GM21786 (cell line): ENCODE measurements around the gene MRGPRD.

Experiments
- ATAC-seq: cut with Tn5 transposase; IDR thresholded peaks from one replicate; pipeline ENCODE4 v1.9.1; 2021; ENCODE audit not compliant: unreplicated experiment

Gene MRGPRD

DNA sequence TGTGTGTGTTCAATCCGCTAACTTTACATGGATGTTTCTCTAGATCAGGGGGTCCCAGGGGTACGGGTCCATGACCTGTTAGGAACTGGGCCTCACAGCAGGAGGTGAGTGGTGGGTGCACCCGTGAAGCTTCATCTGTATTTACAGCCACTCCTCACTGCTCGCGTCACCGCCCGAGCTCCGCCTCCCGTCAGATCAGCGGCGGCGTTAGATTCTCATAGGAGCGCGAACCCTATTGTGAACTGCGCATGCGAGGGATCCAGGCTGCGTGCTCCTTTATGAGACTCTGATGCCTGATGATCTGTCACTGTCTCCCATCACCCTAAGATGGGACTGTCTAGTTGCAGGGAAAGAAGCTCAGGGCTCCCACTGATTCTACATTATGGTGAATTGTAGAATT, 31.9 kb downstream of the MRGPRD start:
- ATAC-seq = no peak

- ATAC-seq = no peak
Measured at GRCh38 chr11:68948496-68948895, 32.3 kb downstream of the MRGPRD start.

- no peak for ATAC-seq
Measured at GRCh38 chr11:68947151-68947550, 33.6 kb downstream of the MRGPRD start.

GRCh38 chr11:68946416-68947090, 34.2 kb downstream of the MRGPRD start:
- no peak for ATAC-seq

- ATAC-seq = no peak
Measured at GRCh38 chr11:68942751-68943271, 38.0 kb downstream of the MRGPRD start.

- ATAC-seq = no peak
Measured at GRCh38 chr11:68942095-68942620, 38.6 kb downstream of the MRGPRD start.

- ATAC-seq = no peak
Measured at GRCh38 chr11:68941324-68942094, 39.3 kb downstream of the MRGPRD start.

DNA sequence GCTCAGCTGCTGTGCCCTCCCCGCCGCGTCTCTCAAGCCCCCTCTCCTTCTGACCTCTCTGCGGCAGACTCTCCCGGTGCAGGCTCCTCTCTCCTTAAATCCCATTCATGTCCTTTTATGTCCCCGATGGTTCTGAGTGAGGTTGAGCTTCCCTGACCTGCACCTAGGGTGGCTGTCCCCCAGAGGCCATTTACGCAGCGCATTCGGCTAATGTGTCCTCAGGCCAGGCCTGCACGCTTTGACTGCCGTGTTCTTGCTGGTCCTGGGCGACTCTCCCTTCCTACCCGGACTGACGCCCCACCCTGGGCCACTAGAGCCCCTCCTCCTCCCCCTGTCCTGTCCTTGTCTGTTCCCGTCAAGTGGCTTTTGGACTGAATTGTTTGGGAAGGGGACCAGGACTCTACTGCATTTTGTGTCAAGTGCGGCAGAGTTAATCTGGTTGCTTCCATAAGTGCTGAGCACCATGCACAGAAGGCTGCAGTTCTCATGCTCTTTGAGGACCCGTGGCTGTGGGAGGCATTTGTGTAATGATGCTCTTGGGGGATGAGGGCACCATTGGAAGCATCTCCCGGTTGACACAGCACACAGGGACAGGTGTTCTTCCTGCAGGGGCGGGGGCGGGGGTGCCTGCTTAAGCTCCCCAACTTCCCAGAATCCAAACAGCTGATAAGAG, 40.0 kb downstream of the MRGPRD start:
- no peak for ATAC-seq

GRCh38 chr11:68939583-68940555, 40.9 kb downstream of the MRGPRD start:
- no peak for ATAC-seq

GRCh38 chr11:68938816-68939582, 41.8 kb downstream of the MRGPRD start:
- ATAC-seq = no peak

DNA sequence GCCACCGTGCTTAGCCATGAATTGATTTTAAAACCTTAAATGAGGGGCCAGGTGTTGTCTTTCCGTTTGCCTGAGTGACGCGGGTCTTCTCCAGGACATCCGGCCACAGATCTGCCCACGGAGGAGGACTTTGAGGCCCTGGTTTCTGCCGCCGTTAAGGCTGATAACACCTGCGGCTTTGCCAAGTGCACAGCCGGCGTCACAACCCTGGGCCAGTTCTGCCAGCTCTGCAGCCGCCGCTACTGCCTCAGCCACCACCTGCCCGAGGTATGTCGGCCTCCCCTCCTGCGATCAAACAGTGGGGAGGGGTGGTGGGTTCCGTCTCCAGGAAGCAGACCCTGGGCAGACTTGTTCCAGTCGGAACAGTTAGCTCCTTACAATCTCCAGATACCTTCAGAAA, 42.7 kb downstream of the MRGPRD start:
- no peak for ATAC-seq

DNA sequence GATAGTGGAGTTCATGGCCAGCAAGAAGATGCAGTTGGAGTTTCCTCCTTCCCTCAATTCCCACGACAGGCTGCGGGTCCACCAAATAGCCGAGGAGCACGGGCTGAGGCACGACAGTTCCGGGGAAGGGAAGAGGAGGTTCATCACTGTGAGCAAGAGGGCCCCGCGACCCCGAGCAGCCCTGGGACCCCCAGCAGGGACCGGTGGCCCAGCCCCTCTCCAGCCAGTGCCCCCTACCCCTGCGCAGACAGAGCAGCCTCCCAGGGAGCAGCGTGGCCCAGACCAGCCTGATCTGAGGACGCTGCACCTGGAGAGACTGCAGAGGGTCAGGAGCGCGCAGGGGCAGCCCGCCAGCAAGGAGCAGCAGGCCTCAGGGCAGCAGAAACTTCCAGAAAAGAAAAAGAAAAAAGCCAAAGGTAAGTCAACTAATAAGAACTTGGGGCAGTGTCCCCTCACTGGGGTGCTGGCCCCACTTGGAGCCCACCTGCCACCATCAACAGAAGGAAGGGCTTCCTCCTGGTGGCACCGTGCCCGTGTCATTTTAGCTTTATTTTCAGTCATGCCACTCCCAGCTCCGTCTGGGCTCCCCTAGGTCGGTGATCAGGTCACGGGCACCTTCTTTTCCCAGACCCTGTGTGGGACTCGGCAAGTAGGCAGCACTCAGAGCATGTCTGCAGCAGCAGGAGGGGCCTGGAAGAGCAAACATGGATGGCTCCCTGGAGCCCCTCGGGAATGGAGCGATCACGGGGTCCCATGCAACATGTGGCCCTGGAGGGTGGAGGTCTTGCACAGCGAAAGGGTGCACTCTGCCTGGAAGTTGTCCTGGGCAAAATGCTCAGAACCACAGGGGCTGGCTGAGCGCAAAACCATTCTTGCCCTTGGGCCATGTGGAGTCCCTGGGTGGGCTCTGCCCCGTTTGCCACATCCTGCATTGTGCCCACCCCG, 43.8 kb downstream of the MRGPRD start:
- no peak for ATAC-seq

- no peak for ATAC-seq
Measured at GRCh38 chr11:68936358-68936636, 44.5 kb downstream of the MRGPRD start.

GRCh38 chr11:68935516-68936357, 45.0 kb downstream of the MRGPRD start:
- ATAC-seq = no peak

DNA sequence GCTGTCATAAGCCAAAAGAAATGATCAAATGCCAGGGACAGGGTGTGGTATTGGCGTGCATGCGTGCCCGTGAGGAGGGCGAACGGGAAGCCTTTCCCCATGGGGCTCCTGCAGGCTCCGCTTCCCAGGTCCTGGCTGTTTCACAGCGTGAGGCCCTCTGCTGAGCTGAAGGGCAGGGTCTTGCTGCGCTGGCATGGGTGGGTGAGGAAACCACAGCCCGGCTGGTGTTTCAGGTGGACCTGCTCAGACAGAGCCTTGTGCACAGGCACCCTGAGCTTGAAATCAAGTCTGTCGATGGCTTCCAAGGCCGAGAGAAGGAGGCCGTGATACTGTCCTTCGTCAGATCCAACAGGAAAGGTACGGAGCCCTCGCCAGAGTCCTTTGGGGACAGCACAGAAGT, 45.7 kb downstream of the MRGPRD start:
- ATAC-seq = no peak

- ATAC-seq = no peak
Measured at GRCh38 chr11:68934666-68935065, 46.1 kb downstream of the MRGPRD start.

DNA sequence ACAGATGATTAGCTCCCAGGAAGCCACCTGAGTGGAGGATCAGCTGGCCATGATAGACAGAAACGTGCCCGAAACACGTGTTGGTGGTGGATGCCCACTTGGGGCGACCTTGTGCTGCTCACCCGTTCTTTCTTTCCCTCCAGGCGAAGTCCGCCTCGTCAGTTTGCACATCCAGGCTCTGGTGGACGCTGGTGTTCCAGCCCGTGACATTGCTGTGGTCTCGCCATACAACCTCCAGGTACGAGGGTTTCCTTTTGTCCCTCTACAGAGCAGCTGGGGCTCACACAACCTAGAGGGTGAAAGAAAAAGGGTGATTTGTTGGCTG, 46.5 kb downstream of the MRGPRD start:
- no peak for ATAC-seq
